IPS DF 6.9 (cell line): Measurements from ENCODE around the gene NVL.

ENCODE experiments used
- DNase-seq: peaks from one replicate; pipeline ENCODE4 v3.0.0-alpha.2; 2013; ENCODE audit warnings: low read depth, low spot score
- H3K27ac ChIP-seq: one replicate; pipeline ENCODE4 v1.5.1; 2013; ENCODE audit warnings: low read length, control low read depth
- H3K27me3 ChIP-seq: 2 replicates; pipeline ENCODE4 v1.6.1; 2013; ENCODE audit warnings: mild to moderate bottlenecking, low read length; ENCODE audit not compliant: control insufficient read depth, insufficient read depth
- H3K36me3 ChIP-seq: 2 replicates; pipeline ENCODE4 v1.6.1; 2013; ENCODE audit warnings: low read length; ENCODE audit not compliant: control insufficient read depth, insufficient read depth
- H3K4me1 ChIP-seq: 2 replicates; pipeline ENCODE4 v1.6.1; 2013; ENCODE audit warnings: low read length; ENCODE audit not compliant: control insufficient read depth, insufficient read depth
- H3K4me3 ChIP-seq: 2 replicates; pipeline ENCODE4 v1.5.1; 2013; ENCODE audit warnings: mild to moderate bottlenecking, low read length
- H3K9me3 ChIP-seq: 2 replicates; pipeline ENCODE4 v1.6.1; 2013; ENCODE audit warnings: low read length, inconsistent platforms; ENCODE audit not compliant: control insufficient read depth, insufficient read depth
- WGBS: extraction: QIAGEN DNeasy Blood & Tissue Kit; methylation state at CpG from one replicate; pipeline ENCODE4 v1.1.7; 2013; ENCODE audit warnings: mixed read lengths, missing lambda C conversion rate; ENCODE audit not compliant: insufficient read length, insufficient coverage; 5-methylcytosine and 5-hydroxymethylcytosine counted together

NVL gene

GRCh38 chr1:224237119-224237881, 92.7 kb downstream of the NVL start:
- no peaks in the 10 kb centered on the region for H3K27me3 ChIP-seq
- no CpG with 5 or more reads among the region's 11 CpGs for WGBS
- no peaks in the 10 kb centered on the region for H3K36me3 ChIP-seq
- no peak overlapping the region for H3K27ac ChIP-seq
- H3K4me3 ChIP-seq, result no peak overlapping the region
- H3K4me1 ChIP-seq, result peaks cover 5% of the 10 kb centered on the region; the same call in 1 of the 2 replicates
- DNase-seq, result no peak
- no peaks in the 10 kb centered on the region for H3K9me3 ChIP-seq

GRCh38 chr1:224235813-224236493, 94.0 kb downstream of the NVL start:
- DNase-seq, result peak; percentile 75
- Histone ChIP-seq H3K36me3 (no peaks in the 10 kb centered on the region), H3K4me3 (no peak overlapping the region), H3K27me3 (no peaks in the 10 kb centered on the region), H3K27ac (no peak overlapping the region), H3K4me1 (peaks cover 5% of the 10 kb centered on the region; the same call in 1 of the 2 replicates), H3K9me3 (no peaks in the 10 kb centered on the region)
- no CpG with 5 or more reads among the region's 2 CpGs for WGBS

GRCh38 chr1:224234017-224234416, 96.0 kb downstream of the NVL start:
- no peak for DNase-seq
- H3K36me3 ChIP-seq, result no peaks in the 10 kb centered on the region

GRCh38 chr1:224226849-224227502, 103.0 kb downstream of the NVL start:
- Histone ChIP-seq H3K4me3 (no peak overlapping the region), H3K36me3 (peaks cover 6% of the 10 kb centered on the region; the same call in 1 of the 2 replicates), H3K4me1 (no peaks in the 10 kb centered on the region), H3K27ac (no peak overlapping the region), H3K27me3 (no peaks in the 10 kb centered on the region), H3K9me3 (no peaks in the 10 kb centered on the region)
- WGBS, result no CpG with 5 or more reads among the region's 6 CpGs
- no peak for DNase-seq

More at GRCh38 chr1:224234017-224234416, 96.0 kb downstream of the NVL start:
- peaks cover 4% of the 10 kb centered on the region; the same call in 1 of the 2 replicates for H3K4me1 ChIP-seq
- no peaks in the 10 kb centered on the region for H3K27me3 ChIP-seq
- H3K9me3 ChIP-seq, result no peaks in the 10 kb centered on the region
- no peak overlapping the region for H3K4me3 ChIP-seq
- no peak overlapping the region for H3K27ac ChIP-seq

GRCh38 chr1:224223819-224224714, 105.9 kb downstream of the NVL start:
- Histone ChIP-seq H3K27ac (no peak overlapping the region), H3K4me1 (no peaks in the 10 kb centered on the region), H3K9me3 (no peaks in the 10 kb centered on the region), H3K36me3 (peaks cover 6% of the 10 kb centered on the region; the same call in 1 of the 2 replicates), H3K4me3 (no peak overlapping the region), H3K27me3 (no peaks in the 10 kb centered on the region)
- no CpG with 5 or more reads among the region's 12 CpGs for WGBS
- no peak for DNase-seq

GRCh38 chr1:224219612-224220059, 110.3 kb downstream of the NVL start:
- DNase-seq, result no peak
- no peaks in the 10 kb centered on the region for H3K36me3 ChIP-seq
- no peaks in the 10 kb centered on the region for H3K27me3 ChIP-seq
- H3K4me3 ChIP-seq, result no peak overlapping the region
- H3K27ac ChIP-seq, result no peak overlapping the region
- no peaks in the 10 kb centered on the region for H3K4me1 ChIP-seq
- WGBS, result no CpG with 5 or more reads among the region's 7 CpGs
- no peaks in the 10 kb centered on the region for H3K9me3 ChIP-seq

GRCh38 chr1:224219011-224219611, 110.9 kb downstream of the NVL start:
- Histone ChIP-seq H3K4me3 (no peak overlapping the region), H3K27ac (no peak overlapping the region), H3K36me3 (no peaks in the 10 kb centered on the region), H3K4me1 (no peaks in the 10 kb centered on the region), H3K27me3 (no peaks in the 10 kb centered on the region), H3K9me3 (no peaks in the 10 kb centered on the region)
- no peak for DNase-seq
- WGBS, result no CpG with 5 or more reads among the region's 5 CpGs

- Histone ChIP-seq H3K36me3 (no peaks in the 10 kb centered on the region), H3K9me3 (no peaks in the 10 kb centered on the region), H3K4me3 (no peak overlapping the region), H3K4me1 (peaks cover 5% of the 10 kb centered on the region), H3K27me3 (no peaks in the 10 kb centered on the region), H3K27ac (no peak overlapping the region)
- DNase-seq, result no peak
- no CpG with 5 or more reads among the region's 11 CpGs for WGBS
Measured at GRCh38 chr1:224217655-224218623, 112.0 kb downstream of the NVL start.

- no peak for DNase-seq
- no peak overlapping the region for H3K4me3 ChIP-seq
- H3K9me3 ChIP-seq, result no peaks in the 10 kb centered on the region
- H3K27me3 ChIP-seq, result no peaks in the 10 kb centered on the region
- no CpG with 5 or more reads among the region's 8 CpGs for WGBS
- H3K27ac ChIP-seq, result no peak overlapping the region
- H3K36me3 ChIP-seq, result no peaks in the 10 kb centered on the region
- peaks cover 10% of the 10 kb centered on the region for H3K4me1 ChIP-seq
Measured at GRCh38 chr1:224216382-224216781, 113.6 kb downstream of the NVL start.
